Measurements from ENCODE around the gene TRAPPC8.
"Not testable (repeated sequence)": the region's sequence is repeated elsewhere in the genome, so short reads cannot be mapped to it uniquely, and the experiment has no call there.

GRCh38 chr18:31953699-31954098 is 10.8 kb upstream of the TRAPPC8 start:
- not testable (repeated sequence) for TF ChIP-seq PPARA (CRISPR knock-in tag; IDR thresholded peaks at IDR 0.05; ENCODE audit: borderline replicate concordance); PATZ1 (CRISPR knock-in tag; IDR thresholded peaks at IDR 0.05; ENCODE audit: borderline replicate concordance); POU6F1 (CRISPR knock-in tag; IDR thresholded peaks at IDR 0.05; ENCODE audit: borderline replicate concordance, low read depth); ISL1 (CRISPR knock-in tag; IDR thresholded peaks at IDR 0.05); TSHZ2 (CRISPR knock-in tag; IDR thresholded peaks at IDR 0.05); ZFP30 (CRISPR knock-in tag; IDR thresholded peaks at IDR 0.05); RARB (CRISPR knock-in tag; IDR thresholded peaks at IDR 0.05); ZFP3 (CRISPR knock-in tag; IDR thresholded peaks at IDR 0.05); CREB5 (CRISPR knock-in tag; IDR thresholded peaks at IDR 0.05; ENCODE audit: low read depth); ZNF70 (CRISPR knock-in tag; IDR thresholded peaks at IDR 0.05); CSDC2 (CRISPR knock-in tag; IDR thresholded peaks at IDR 0.05); ZC3H10 (CRISPR knock-in tag; IDR thresholded peaks at IDR 0.05); ARNTL (CRISPR knock-in tag; IDR thresholded peaks at IDR 0.05; ENCODE audit: borderline replicate concordance, low read depth)
